Thyroid gland (tissue), 4 donors: ENCODE measurements around the gene EIF2S2. TPM values are rescaled to one million over a fixed set of nuclear protein-coding genes. Genes with fewer than 3 reads are reported as not detected.

Source experiments
- DNase-seq, 2 donors: peaks; one replicate each; pipeline ENCODE4 v3.0.0-alpha.2; 2019
- H3K27ac ChIP-seq, 3 donors: fragments of 200-600 bp; sonication (generic); 1 replicate in 2 of 3; 2 replicates in 1 of 3; pipeline ENCODE4 v1.5.1; 2016 to 2019; ENCODE audit warnings: mild to moderate bottlenecking in 1 of 3, moderate library complexity in 1 of 3
- H3K27me3 ChIP-seq: fragments of 200-600 bp; sonication (generic); one replicate; pipeline ENCODE4 v1.5.1; 2019
- H3K36me3 ChIP-seq, 2 donors: fragments of 200-600 bp; sonication (generic); one replicate each; pipeline ENCODE4 v1.5.1; 2016 to 2019
- H3K4me1 ChIP-seq, 2 donors: fragments of 200-600 bp; sonication (generic); one replicate each; pipeline ENCODE4 v1.5.1; 2017 to 2019
- H3K4me3 ChIP-seq, 3 donors: fragments of 200-600 bp; sonication (generic); replicated peaks in 1 of 3; 1 replicate in 2 of 3; 2 replicates in 1 of 3; pipeline ENCODE4 v1.5.1; 2016; ENCODE audit warnings: mild to moderate bottlenecking in 1 of 3
- H3K9me3 ChIP-seq: fragments of 200-600 bp; sonication (generic); one replicate; pipeline ENCODE4 v1.5.1; 2017
- CTCF ChIP-seq, 6 experiments: fragments of 200-600 bp in 3 of 6; fragments of 450-650 bp in 3 of 6; sonication (generic) in 3 of 6; IDR thresholded peaks; one replicate each; pipeline ENCODE4 v1.5.1; 2016 to 2019; ENCODE audit warnings: antibody characterized with exemption in 6 of 6, mild to moderate bottlenecking in 2 of 6, inconsistent platforms in 1 of 6, moderate library complexity in 1 of 6
- POLR2A ChIP-seq, 2 donors: fragments of 450-650 bp; IDR thresholded peaks; one replicate each; pipeline ENCODE4 v1.6.1; 2017; ENCODE audit warnings: antibody characterized with exemption in 2 of 2, mild to moderate bottlenecking in 2 of 2, moderate library complexity in 1 of 2
- WGBS, 2 donors: methylation state at CpG; one replicate each; pipeline ENCODE4 v1.1.5; 2017; 5-methylcytosine and 5-hydroxymethylcytosine counted together
- intact Hi-C: fragments of 100-400 bp; cut with DNase I; formaldehyde crosslinking; loops from one replicate; pipeline ENCODE4 v1.15.1; 2023
- total RNA-seq, 4 donors: library from RNA; depleted of rRNA; stranded (reverse); fragments of >200 nt; gene quantifications; one replicate each; pipeline ENCODE4 v1.2.3, GENCODE V29; 2016

EIF2S2 gene
- total RNA-seq, 4 donors from 2014 or later = 34.1 to 50.5 (median 42.6) TPM

GRCh38 chr20:34088305-34089174, 23.5 kb downstream of the EIF2S2 start:
- Histone ChIP-seq H3K9me3 (no peaks in the 10 kb centered on the region), H3K27me3 (no peaks in the 10 kb centered on the region), H3K27ac (peak overlapping the region; percentile 19 to 42 (median 25)), H3K36me3 (peaks cover 30 to 33% of the 10 kb centered on the region in 2 donors), H3K4me3 (no peak overlapping the region), H3K4me1 (peaks cover 27 to 40% of the 10 kb centered on the region in 2 donors)
- 75 to 76% methylated on average over 15 of the region's 15 CpGs for WGBS, 2 donors
- no peak for DNase-seq
- intact Hi-C loops = no loop called here
- TF ChIP-seq CTCF (IDR thresholded peaks at IDR 0.05) (no peak), POLR2A (IDR thresholded peaks at IDR 0.05) (no peak)

- Histone ChIP-seq H3K9me3 (no peaks in the 10 kb centered on the region), H3K4me3 (no peak overlapping the region), H3K36me3 (peaks cover 21 to 22% of the 10 kb centered on the region in 2 donors), H3K27me3 (no peaks in the 10 kb centered on the region), H3K4me1 (peaks cover 42 to 52% of the 10 kb centered on the region in 2 donors), H3K27ac (no peak overlapping the region)
- WGBS, 2 donors = 93 to 94% methylated on average over 5 of the region's 5 CpGs
- intact Hi-C loops = no loop called here
- no peak for DNase-seq
- TF ChIP-seq CTCF (IDR thresholded peaks at IDR 0.05) (no peak), POLR2A (IDR thresholded peaks at IDR 0.05) (no peak)
Measured at GRCh38 chr20:34085544-34086040, 26.5 kb downstream of the EIF2S2 start.

GRCh38 chr20:34084227-34084923, 27.7 kb downstream of the EIF2S2 start:
- intact Hi-C loops = no loop called here

GRCh38 chr20:34083781-34084180, 28.3 kb downstream of the EIF2S2 start:
- 100% methylated on average over 2 of the region's 2 CpGs for WGBS, 2 donors
- H3K9me3 ChIP-seq = no peaks in the 10 kb centered on the region
- H3K4me3 ChIP-seq = no peak overlapping the region
- peaks cover 20 to 28% of the 10 kb centered on the region in 2 donors for H3K36me3 ChIP-seq
- H3K4me1 ChIP-seq = peaks cover 28 to 34% of the 10 kb centered on the region in 2 donors
- TF ChIP-seq CTCF (IDR thresholded peaks at IDR 0.05) (no peak), POLR2A (IDR thresholded peaks at IDR 0.05) (no peak)
- DNase-seq = no peak
- H3K27ac ChIP-seq = peak overlapping the region in 2 of 3 donors; percentile 55 to 72
- intact Hi-C loops = no loop called here
- no peaks in the 10 kb centered on the region for H3K27me3 ChIP-seq

More at GRCh38 chr20:34084227-34084923, 27.7 kb downstream of the EIF2S2 start:
- DNase-seq = no peak
- TF ChIP-seq CTCF (IDR thresholded peaks at IDR 0.05) (no peak), POLR2A (IDR thresholded peaks at IDR 0.05) (no peak)
- Histone ChIP-seq H3K36me3 (peaks cover 21 to 26% of the 10 kb centered on the region in 2 donors), H3K27ac (peak overlapping the region in 1 of 3 donors; percentile 72), H3K4me1 (peaks cover 33 to 40% of the 10 kb centered on the region in 2 donors), H3K27me3 (no peaks in the 10 kb centered on the region), H3K9me3 (no peaks in the 10 kb centered on the region), H3K4me3 (no peak overlapping the region)
- 85 to 90% methylated on average over 8 to 9 of the region's 9 CpGs for WGBS, 2 donors
